ENCODE results near the gene PURB.

GRCh38 chr7:44872787-44873186 is 12.5 kb downstream of the PURB start:
- TF ChIP-seq, protein P1, sequence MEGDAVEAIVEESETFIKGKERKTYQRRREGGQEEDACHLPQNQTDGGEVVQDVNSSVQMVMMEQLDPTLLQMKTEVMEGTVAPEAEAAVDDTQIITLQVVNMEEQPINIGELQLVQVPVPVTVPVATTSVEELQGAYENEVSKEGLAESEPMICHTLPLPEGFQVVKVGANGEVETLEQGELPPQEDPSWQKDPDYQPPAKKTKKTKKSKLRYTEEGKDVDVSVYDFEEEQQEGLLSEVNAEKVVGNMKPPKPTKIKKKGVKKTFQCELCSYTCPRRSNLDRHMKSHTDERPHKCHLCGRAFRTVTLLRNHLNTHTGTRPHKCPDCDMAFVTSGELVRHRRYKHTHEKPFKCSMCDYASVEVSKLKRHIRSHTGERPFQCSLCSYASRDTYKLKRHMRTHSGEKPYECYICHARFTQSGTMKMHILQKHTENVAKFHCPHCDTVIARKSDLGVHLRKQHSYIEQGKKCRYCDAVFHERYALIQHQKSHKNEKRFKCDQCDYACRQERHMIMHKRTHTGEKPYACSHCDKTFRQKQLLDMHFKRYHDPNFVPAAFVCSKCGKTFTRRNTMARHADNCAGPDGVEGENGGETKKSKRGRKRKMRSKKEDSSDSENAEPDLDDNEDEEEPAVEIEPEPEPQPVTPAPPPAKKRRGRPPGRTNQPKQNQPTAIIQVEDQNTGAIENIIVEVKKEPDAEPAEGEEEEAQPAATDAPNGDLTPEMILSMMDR (IDR thresholded peaks at IDR 0.05; ENCODE audit: low read depth, low read length, missing input control) = no peak
- TF ChIP-seq SP1 (IDR thresholded peaks at IDR 0.05) = no peak
- no peak for TF ChIP-seq MAX (IDR thresholded peaks at IDR 0.05)
- no peak for TF ChIP-seq ZBTB33 (IDR thresholded peaks at IDR 0.05)
- no peak for TF ChIP-seq TAF1 (conservative IDR thresholded peaks at IDR 0.05)
- TF ChIP-seq, protein P2, sequence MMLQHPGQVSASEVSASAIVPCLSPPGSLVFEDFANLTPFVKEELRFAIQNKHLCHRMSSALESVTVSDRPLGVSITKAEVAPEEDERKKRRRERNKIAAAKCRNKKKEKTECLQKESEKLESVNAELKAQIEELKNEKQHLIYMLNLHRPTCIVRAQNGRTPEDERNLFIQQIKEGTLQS (IDR thresholded peaks at IDR 0.05) = no peak
- no peak for TF ChIP-seq YY1 (IDR thresholded peaks at IDR 0.05)
- no peak for TF ChIP-seq NR2F2 (IDR thresholded peaks at IDR 0.05)
- no peak for TF ChIP-seq REST (IDR thresholded peaks at IDR 0.05)
- TF ChIP-seq FOXA2 (IDR thresholded peaks at IDR 0.05) = no peak
- no peak for TF ChIP-seq RAD21 (IDR thresholded peaks at IDR 0.05)
- TF ChIP-seq GABPA (IDR thresholded peaks at IDR 0.05 in 1 of 2, conservative IDR thresholded peaks at IDR 0.05 in 1 of 2) = no peak
- no peak for TF ChIP-seq HNF4G (IDR thresholded peaks at IDR 0.05)
- TF ChIP-seq EGR1 (IDR thresholded peaks at IDR 0.05; ENCODE audit: low read depth in 2 of 2) = no peak

All from liver (tissue), 3 donors.